HEK293T (cell line): Measurements from ENCODE around the gene CMTM4.

Experiments used
- CTCF ChIA-PET: fragments of 350-600 bp; formaldehyde crosslinking; extraction: SDS; loops from one replicate; lab custom pipeline; 2021; ENCODE audit warnings: antibody characterized with exemption, inconsistent platforms; lab: Yijun Ruan, JAX
- POLR2A ChIA-PET: fragments of 350-600 bp; formaldehyde crosslinking; extraction: SDS; loops from one replicate; lab custom pipeline; 2020; ENCODE audit warnings: antibody characterized with exemption, inconsistent platforms; lab: Yijun Ruan, JAX
- DNase-seq: peaks from one replicate; pipeline ENCODE4 v3.0.0; 2012; ENCODE audit warnings: mixed read lengths; ENCODE audit errors: extremely low spot score
- ARNT ChIP-seq: fragments of 450-650 bp; IDR thresholded peaks from 2 replicates; pipeline ENCODE4 v1.6.1; 2017; ENCODE audit warnings: mild to moderate bottlenecking
- BHLHE40 ChIP-seq: fragments of 450-650 bp; IDR thresholded peaks from 2 replicates; pipeline ENCODE4 v1.6.1; 2016; ENCODE audit warnings: mild to moderate bottlenecking, moderate library complexity, borderline replicate concordance
- CTBP1 ChIP-seq: fragments of 450-650 bp; IDR thresholded peaks from 2 replicates; pipeline ENCODE4 v1.6.1; 2016; ENCODE audit warnings: borderline replicate concordance
- ELF4 ChIP-seq: fragments of 450-650 bp; IDR thresholded peaks from 2 replicates; pipeline ENCODE4 v1.6.1; 2017; ENCODE audit warnings: antibody characterized with exemption
- FOXA1 ChIP-seq: fragments of 450-650 bp; IDR thresholded peaks from 2 replicates; pipeline ENCODE4 v1.6.1; 2016; ENCODE audit warnings: mild to moderate bottlenecking
- FOXK2 ChIP-seq: fragments of 450-650 bp; IDR thresholded peaks from 2 replicates; pipeline ENCODE4 v1.6.1; 2016; ENCODE audit warnings: mild to moderate bottlenecking
- FOXM1 ChIP-seq: fragments of 450-650 bp; IDR thresholded peaks from 2 replicates; pipeline ENCODE4 v1.6.1; 2017; ENCODE audit warnings: mild to moderate bottlenecking, borderline replicate concordance
- HDGF ChIP-seq: fragments of 450-650 bp; IDR thresholded peaks from 2 replicates; pipeline ENCODE4 v1.6.1; 2017; ENCODE audit warnings: antibody characterized with exemption, borderline replicate concordance
- L3MBTL2 ChIP-seq: fragments of 450-650 bp; conservative IDR thresholded peaks from 2 replicates; pipeline ENCODE4 v1.6.1; 2016; ENCODE audit warnings: mild to moderate bottlenecking
- LEF1 ChIP-seq: fragments of 450-650 bp; IDR thresholded peaks from 2 replicates; pipeline ENCODE4 v1.6.1; 2017; ENCODE audit warnings: mild to moderate bottlenecking, borderline replicate concordance
- NFRKB ChIP-seq: fragments of 450-650 bp; IDR thresholded peaks from 2 replicates; pipeline ENCODE4 v1.6.1; 2016; ENCODE audit warnings: mild to moderate bottlenecking, moderate library complexity
- PKNOX1 ChIP-seq: fragments of 450-650 bp; IDR thresholded peaks from 2 replicates; pipeline ENCODE4 v1.6.1; 2016
- SP1 ChIP-seq: fragments of 450-650 bp; IDR thresholded peaks from 2 replicates; pipeline ENCODE4 v1.6.1; 2017
- SUZ12 ChIP-seq: fragments of 450-650 bp; IDR thresholded peaks from 2 replicates; pipeline ENCODE4 v1.6.1; 2016; ENCODE audit warnings: mild to moderate bottlenecking
- TARDBP ChIP-seq: fragments of 450-650 bp; IDR thresholded peaks from 2 replicates; pipeline ENCODE4 v1.6.1; 2016
- ZNF384 ChIP-seq: fragments of 450-650 bp; IDR thresholded peaks from 2 replicates; pipeline ENCODE4 v1.6.1; 2016

CMTM4 gene

DNA sequence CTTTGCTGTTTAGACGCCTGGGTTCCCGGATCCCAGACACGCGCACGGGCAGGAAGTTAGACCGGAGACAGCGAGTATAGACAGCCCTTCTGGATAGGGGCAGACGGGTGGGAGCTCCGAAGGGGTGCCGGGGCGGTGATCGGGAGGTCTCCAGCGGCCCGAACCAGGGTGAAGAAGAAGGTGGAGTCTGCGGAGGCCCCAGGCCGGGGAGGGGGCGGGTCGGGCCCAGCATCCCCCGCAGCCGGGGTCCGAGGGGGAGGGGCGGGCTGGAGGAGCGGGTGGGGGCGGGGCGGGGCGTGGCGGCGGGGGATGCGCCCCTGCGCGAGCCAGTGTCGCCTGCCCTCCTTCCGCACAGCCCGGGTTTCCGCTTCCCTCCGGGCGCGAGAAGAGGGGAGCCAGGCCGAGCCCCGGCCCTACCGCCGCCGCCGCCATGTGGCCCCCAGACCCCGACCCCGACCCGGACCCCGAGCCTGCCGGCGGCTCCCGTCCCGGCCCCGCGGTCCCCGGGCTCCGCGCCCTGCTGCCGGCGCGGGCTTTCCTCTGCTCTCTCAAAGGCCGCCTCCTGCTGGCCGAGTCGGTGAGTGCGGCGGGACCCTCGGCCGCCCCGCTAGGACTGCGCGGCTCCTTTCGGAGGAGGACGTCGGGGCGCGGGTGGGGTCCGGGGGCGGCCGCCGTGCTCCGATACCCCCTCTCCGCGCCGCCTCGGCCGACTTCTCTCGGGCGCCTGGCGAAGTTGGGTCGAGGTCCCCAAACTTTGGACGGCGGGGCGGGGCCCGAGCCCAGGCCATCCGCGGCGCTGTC is 92.0 kb downstream of the CMTM4 start, which contains the start of gene CMTM3:
Gene CMTM3, plus strand, starts transcription at position 329 of the 801 bp plus-strand sequence. Its CDS starts 102 bp downstream, at position 431.
- TF ChIP-seq TARDBP (no peak), HDGF (no peak)
- CTCF ChIA-PET = interaction anchor here (0.6 kb wide), 2 partner anchors 45 to 721 kb away, joined by 3 read pairs; no protein-coding TSS in a partner anchor
- POLR2A ChIA-PET = interaction anchor here (1.0 to 1.3 kb wide), 3 partner anchors 16 to 53 kb away, joined by 3 to 7 read pairs (median 5); partner anchors contain the start of gene CKLF
- peak; percentile 82 for DNase-seq

DNA sequence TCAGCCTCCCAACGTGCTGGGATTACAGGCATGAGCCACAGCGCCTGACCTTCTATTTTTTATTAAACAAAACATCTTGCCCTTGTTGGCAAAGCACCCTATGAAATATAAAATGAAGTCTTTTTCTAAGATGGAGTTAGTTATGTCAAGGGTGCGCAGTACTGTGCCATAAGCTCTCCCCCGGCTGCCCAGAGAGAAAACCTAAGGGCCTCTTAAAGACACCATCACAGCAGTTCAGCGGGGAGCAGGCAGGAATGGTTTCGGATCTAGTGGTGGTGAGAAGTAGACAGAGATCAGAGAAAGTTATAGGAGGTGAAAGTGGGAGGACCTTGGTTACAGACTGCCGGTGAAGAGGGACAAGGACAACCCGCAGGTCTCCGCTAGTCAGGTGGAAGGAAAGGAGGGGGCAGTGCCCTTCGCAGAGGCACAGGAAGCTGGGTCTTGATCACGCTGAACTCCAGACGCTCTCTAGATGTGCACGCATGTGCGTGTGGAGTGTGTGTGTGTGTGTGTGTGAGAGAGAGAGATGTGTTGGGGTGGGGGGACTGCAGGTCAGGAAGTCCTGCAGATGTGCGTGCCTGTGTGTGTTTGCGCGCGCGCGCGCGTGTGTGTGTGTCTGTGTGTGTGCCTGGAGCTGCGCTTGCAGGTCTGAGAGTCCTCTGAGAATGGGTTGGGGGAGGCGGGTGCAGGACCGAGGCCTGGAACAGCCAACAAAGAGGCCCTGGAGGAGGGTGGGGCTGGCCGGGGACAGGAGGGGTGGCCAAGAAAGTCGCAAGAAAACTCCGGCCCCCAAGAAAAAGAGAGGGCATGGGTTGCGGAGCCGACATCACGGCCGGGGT is 92.8 kb downstream of the CMTM4 start:
- DNase-seq = peak; percentile 57
- CTCF ChIA-PET = no interaction called here
- TF ChIP-seq FOXM1 = no peak
- no peak for TF ChIP-seq ZNF384
- 0 out of 2 replicates have a peak, but pooled peaks have one; percentile 6 for TF ChIP-seq L3MBTL2
- TF ChIP-seq TARDBP = 0 out of 2 replicates have a peak, but pooled peaks have one; percentile 58
- TF ChIP-seq SUZ12 = no peak
- no peak for TF ChIP-seq NFRKB
- TF ChIP-seq FOXA1 = no peak
- TF ChIP-seq PKNOX1 = no peak
- no peak for TF ChIP-seq LEF1
- TF ChIP-seq SP1 = no peak
- no peak for TF ChIP-seq HDGF
- POLR2A ChIA-PET = interaction anchor here (0.8 to 1.3 kb wide), 4 partner anchors 16 to 227 kb away, joined by 3 to 7 read pairs (median 4); partner anchors contain the start of genes CKLF and NAE1

- CTCF ChIA-PET = no interaction called here
Observed at GRCh38 chr16:66601471-66601870, 95.1 kb downstream of the CMTM4 start.

DNA sequence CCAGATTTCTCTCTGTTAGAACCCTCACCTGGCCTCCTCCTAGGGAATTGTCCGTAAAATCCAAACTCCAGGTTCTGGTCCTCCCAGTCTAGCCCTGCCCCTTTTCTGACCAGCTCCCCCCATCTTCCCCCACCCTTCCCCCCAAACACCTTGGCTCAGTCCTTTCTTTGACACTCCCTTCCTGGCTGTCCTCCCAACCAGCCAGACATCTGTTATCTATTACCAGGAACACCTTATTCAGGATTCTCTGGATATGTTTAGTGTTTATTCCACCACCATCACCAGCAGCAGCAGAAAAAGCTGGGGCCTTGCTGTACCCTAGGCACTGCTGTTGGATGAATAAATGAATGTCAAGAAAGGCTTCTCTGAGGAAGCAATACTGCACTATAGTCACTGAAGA is 96.1 kb downstream of the CMTM4 start:
- ChIA-PET POLR2A (no interaction called here), CTCF (no interaction called here)

More at GRCh38 chr16:66601471-66601870, 95.1 kb downstream of the CMTM4 start:
- DNase-seq = no peak
- POLR2A ChIA-PET = no interaction called here
- TF ChIP-seq HDGF (no peak), TARDBP (no peak), SP1 (no peak), ZNF384 (no peak), SUZ12 (no peak), FOXM1 (no peak), BHLHE40 (no peak), FOXK2 (no peak), LEF1 (no peak), NFRKB (no peak), ARNT (no peak), ELF4 (no peak)

DNA sequence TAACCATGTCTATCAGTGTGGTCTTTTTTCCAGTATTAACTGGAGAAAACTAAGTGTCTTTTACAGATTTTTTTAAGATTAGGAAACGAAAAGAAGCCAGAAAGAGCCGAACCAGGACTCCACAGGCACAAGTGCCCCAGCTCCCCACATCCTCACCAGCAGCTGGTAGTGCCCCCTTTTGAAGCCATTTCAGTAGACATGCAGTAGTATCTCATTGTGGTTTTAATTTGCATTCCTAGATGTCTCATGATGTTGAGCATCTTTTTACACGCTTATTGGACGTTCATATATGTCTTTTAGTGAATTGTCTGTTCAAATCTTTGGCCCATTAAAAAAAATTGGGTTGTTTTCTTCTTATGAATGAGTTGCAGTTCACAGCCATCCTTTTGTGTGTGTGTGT is 96.8 kb downstream of the CMTM4 start:
- ChIA-PET POLR2A (no interaction called here), CTCF (no interaction called here)
- DNase-seq = no peak
- TF ChIP-seq ARNT (no peak), ZNF384 (no peak), CTBP1 (no peak), TARDBP (no peak), NFRKB (no peak), PKNOX1 (no peak), FOXA1 (no peak), HDGF (no peak), L3MBTL2 (no peak), SP1 (no peak)

More for the DNA sequence above, 96.1 kb downstream of the CMTM4 start:
- TF ChIP-seq SUZ12 = no peak
- DNase-seq = no peak

DNA sequence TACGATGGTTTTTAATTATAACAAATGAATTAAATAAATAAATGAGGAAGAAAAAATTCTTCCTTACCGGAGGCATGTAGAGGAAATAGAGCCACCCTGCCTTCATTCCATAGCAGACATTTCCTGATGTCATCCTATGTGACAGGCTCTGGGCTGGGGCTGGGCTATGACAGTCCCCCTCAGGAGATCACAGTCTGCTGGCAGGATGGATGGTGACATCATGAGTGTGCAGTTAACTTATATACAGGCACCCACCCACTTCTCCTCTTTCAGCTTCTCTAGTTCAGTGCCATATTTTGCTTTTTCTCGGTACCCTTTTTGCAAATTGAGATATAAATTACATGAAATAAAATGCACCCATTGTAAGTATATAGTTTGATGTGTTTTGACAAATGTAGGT is 98.4 kb downstream of the CMTM4 start:
- TF ChIP-seq L3MBTL2 (no peak), HDGF (no peak), FOXK2 (no peak), TARDBP (no peak), ZNF384 (no peak), FOXM1 (no peak), FOXA1 (no peak), CTBP1 (no peak), BHLHE40 (no peak), SP1 (no peak)
- CTCF ChIA-PET = interaction anchor here (0.7 to 1.7 kb wide), 2 partner anchors 9 to 10 kb away, joined by 6 to 8 read pairs; no protein-coding TSS in a partner anchor
- POLR2A ChIA-PET = no interaction called here
- DNase-seq = no peak
